ENCODE measurements around the gene MGRN1. TPM values are rescaled to one million over a fixed set of nuclear protein-coding genes. Genes with fewer than 3 reads are reported as not detected.

Gene MGRN1
- total and polyA plus RNA-seq, 2 donors (not counting 3 experiments of a cell fraction or from before 2014, with no cell fraction given) = 15.6 to 73.0 TPM

DNA sequence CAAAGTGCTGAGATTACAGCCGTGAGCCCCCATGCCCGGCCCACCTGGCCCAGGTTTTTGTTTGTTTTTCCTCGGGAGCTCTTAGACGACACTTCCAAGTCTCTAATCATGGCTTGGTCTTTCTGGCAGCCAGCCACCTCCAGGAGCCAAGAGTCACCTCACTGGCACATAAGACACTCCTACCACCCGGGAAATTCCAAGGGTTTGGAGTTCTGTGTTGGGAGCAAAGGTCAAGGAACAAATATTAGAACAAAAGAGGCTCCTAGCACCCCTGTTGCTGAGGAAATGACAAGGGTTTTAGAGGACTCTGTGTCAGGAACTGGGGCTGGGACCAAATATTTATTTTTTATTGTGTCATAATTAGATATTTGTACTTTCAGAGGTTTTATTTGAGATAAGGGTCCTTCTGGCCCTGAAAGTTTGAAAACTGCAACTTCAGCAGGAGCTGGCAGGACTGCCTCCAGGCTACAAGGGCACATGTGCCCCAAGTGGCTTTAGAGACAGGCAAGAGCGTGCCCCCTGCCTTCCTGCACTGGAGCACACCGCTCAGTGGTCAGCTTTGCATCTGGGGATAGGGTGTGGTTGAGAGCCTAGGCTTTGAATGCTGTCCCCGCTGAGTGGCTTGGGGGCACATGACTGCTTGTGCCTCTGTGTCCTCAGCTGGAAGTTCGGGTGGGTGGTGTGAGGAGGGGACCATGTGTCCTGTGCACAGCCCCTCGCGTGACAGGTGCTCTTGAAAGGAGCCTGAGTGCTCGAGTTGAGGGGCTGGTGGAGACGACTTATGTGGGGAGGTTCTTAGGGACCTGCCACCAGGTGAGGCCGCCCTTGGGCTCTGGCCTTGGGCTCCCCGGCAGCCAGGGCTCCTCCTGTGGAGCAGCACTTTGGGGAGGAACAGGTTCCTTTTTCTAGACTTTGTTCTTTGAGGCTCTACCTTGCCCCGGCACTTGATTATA is 29.7 kb downstream of the MGRN1 start:
- TF ChIP-seq POLR2A (IDR thresholded peaks at IDR 0.05; ENCODE audit: low read depth, low read length) (no peak), POLR2AphosphoS5 (IDR thresholded peaks at IDR 0.05; ENCODE audit: insufficient read depth, low read depth, low read length) (no peak), FOS (IDR thresholded peaks at IDR 0.05; ENCODE audit: borderline replicate concordance, insufficient read depth, low read length) (no peak), JUN (IDR thresholded peaks at IDR 0.05; ENCODE audit: borderline replicate concordance, insufficient read depth, insufficient read length, low read depth) (no peak), MYC (IDR thresholded peaks at IDR 0.05; ENCODE audit: low read depth, low read length) (no peak), EZH2 (IDR thresholded peaks at IDR 0.05; ENCODE audit: borderline replicate concordance, low read depth, low read length, severe bottlenecking) (no peak), GATA2 (IDR thresholded peaks at IDR 0.05; ENCODE audit: insufficient read depth, insufficient read length, low read depth, low read length) (no peak)
- TF ChIP-seq, protein P1, sequence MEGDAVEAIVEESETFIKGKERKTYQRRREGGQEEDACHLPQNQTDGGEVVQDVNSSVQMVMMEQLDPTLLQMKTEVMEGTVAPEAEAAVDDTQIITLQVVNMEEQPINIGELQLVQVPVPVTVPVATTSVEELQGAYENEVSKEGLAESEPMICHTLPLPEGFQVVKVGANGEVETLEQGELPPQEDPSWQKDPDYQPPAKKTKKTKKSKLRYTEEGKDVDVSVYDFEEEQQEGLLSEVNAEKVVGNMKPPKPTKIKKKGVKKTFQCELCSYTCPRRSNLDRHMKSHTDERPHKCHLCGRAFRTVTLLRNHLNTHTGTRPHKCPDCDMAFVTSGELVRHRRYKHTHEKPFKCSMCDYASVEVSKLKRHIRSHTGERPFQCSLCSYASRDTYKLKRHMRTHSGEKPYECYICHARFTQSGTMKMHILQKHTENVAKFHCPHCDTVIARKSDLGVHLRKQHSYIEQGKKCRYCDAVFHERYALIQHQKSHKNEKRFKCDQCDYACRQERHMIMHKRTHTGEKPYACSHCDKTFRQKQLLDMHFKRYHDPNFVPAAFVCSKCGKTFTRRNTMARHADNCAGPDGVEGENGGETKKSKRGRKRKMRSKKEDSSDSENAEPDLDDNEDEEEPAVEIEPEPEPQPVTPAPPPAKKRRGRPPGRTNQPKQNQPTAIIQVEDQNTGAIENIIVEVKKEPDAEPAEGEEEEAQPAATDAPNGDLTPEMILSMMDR (IDR thresholded peaks at IDR 0.05; ENCODE audit: extremely low read depth in 1 of 2, insufficient read depth in 1 of 2, low read depth in 1 of 2, low read length in 2 of 2) = no peak
- TF ChIP-seq, protein P2, sequence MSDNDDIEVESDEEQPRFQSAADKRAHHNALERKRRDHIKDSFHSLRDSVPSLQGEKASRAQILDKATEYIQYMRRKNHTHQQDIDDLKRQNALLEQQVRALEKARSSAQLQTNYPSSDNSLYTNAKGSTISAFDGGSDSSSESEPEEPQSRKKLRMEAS (IDR thresholded peaks at IDR 0.05; ENCODE audit: insufficient read depth, insufficient read length) = no peak
- Histone ChIP-seq H3K27ac (ENCODE audit: insufficient read depth, low read depth, low read length) (no peak overlapping the region), H3K9me3 (replicated peaks; ENCODE audit: control insufficient read depth, insufficient read depth, low read length) (no peaks in the 10 kb centered on the region), H2AFZ (ENCODE audit: low read depth, low read length) (no peak overlapping the region), H3K27me3 (ENCODE audit: control insufficient read depth in 2 of 2, insufficient read depth in 2 of 2, low read length in 2 of 2) (no peaks in the 10 kb centered on the region), H4K20me1 (replicated peaks; ENCODE audit: control insufficient read depth, extremely low read depth, insufficient read depth, low read length) (no peaks in the 10 kb centered on the region), H3K4me2 (ENCODE audit: insufficient read depth, low read length) (no peak overlapping the region), H3K9ac (replicated peaks; ENCODE audit: extremely low read depth, insufficient read depth, low read length) (no peak overlapping the region), H3K4me3 (replicated peaks in 1 of 3; ENCODE audit: insufficient read depth in 1 of 3, low read depth in 1 of 3, low read length in 3 of 3) (no peak overlapping the region), H3K4me1 (ENCODE audit: control insufficient read depth, extremely low read depth, insufficient read depth, low read length) (no peaks in the 10 kb centered on the region), H3K79me2 (ENCODE audit: control insufficient read depth, insufficient read depth, low read length) (no peaks in the 10 kb centered on the region), H3K36me3 (ENCODE audit: control insufficient read depth in 2 of 2, extremely low read depth in 1 of 2, insufficient read depth in 2 of 2, low read length in 2 of 2) (peaks cover 7 to 37% of the 10 kb centered on the region in 2 experiments), H3K9me1 (replicated peaks; ENCODE audit: control insufficient read depth, extremely low read depth, insufficient read depth, low read length) (no peaks in the 10 kb centered on the region)
- no TSS peak for BruUV-seq (replicated peaks)
- no peak for FAIRE-seq
- CTCF ChIA-PET = no interaction called here
- POLR2A ChIA-PET = no interaction called here
- no peak for DNase-seq (ENCODE audit: low read depth, low spot score)
- intact Hi-C loops (cut with micrococcal nuclease) (no loop called here), dilution Hi-C loops (cut with MboI; ENCODE audit: extremely low pct_ligation_motif_present, low sequenced_read_pairs) (no loop called here)

Data from endothelial cell of umbilical vein (primary cell).